M059J (cell line): ENCODE data around the gene CD69. TPM values are rescaled to one million over a fixed set of nuclear protein-coding genes. Genes with fewer than 3 reads are reported as not detected.
"Not testable (repeated sequence)": the region's sequence is repeated elsewhere in the genome, so short reads cannot be mapped to it uniquely, and the experiment has no call there.

ENCODE experiments used
- DNase-seq: peaks from one replicate; pipeline ENCODE4 v3.0.0-alpha.2; 2012; ENCODE audit warnings: low read depth
- total RNA-seq: library from RNA; depleted of rRNA; stranded (reverse); fragments of >200 nt; shearing (Covaris generic); gene quantifications from 2 replicates; pipeline ENCODE4 v1.2.3, GENCODE V29; 2014; rRNA removed

The CD69 gene
- total RNA-seq, 1 experiment from 2014 or later: 1.2 TPM

DNA sequence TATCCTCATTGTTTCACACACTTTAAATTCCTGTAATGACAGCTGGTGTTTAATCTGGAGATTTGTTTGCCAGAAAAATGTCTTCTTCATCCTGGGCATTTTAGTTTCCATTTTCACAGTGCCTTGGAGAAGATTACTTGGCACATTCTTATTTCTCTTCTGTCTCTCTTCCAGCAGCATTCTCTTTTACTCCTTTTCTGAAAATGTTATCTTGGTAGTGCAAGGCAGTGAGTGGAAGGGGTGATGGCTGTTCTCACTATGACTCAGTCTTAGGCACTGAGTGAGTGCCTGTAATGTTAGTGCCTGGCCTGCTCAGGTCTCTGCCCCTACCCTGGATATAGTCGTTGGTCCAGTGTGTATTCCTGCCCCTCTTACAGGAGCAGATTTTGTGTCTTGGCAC is 40.9 kb downstream of the CD69 start:
- DNase-seq: no peak

GRCh38 chr12:9718968-9719367 is 41.7 kb downstream of the CD69 start:
- DNase-seq: no peak

DNA sequence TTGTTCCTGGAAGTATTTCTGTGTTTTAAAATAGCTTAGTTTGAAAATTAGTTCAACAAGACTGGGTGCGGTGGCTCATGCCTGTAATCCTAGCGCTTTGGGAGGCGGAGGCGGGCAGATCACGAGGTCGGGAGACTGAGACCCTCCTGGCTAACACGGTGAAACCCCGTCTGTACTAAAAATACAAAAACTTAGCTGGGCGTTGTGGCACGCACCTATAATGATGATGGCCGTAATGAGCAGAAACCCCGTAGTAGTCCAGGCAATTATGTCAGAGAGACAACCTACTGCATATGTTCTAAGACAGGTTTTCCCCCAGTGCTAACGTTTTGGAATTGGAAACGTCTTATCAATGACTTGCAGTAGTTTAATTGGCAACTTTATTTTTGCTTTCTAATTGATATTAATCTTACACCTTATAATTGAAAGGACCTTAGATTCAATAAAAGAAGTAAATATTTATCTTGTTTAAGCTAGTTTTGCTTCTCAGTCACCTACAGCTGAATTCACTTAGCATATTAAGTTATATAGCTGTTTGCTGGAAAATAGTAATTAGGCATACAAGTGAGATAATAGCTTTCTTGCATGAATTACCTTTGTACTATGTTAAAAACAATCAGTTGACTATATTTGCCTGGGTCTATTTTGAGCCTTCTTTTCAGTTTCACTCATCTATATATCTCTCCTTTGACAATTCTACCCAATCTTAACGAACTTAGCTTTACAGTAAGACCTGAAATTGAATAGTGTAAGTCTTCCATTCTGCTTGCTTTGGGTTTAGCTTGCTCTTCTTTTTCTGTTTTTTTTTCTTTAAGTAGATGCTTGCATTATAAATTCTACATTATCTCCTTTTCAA is 43.4 kb downstream of the CD69 start:
- no peak for DNase-seq

DNA sequence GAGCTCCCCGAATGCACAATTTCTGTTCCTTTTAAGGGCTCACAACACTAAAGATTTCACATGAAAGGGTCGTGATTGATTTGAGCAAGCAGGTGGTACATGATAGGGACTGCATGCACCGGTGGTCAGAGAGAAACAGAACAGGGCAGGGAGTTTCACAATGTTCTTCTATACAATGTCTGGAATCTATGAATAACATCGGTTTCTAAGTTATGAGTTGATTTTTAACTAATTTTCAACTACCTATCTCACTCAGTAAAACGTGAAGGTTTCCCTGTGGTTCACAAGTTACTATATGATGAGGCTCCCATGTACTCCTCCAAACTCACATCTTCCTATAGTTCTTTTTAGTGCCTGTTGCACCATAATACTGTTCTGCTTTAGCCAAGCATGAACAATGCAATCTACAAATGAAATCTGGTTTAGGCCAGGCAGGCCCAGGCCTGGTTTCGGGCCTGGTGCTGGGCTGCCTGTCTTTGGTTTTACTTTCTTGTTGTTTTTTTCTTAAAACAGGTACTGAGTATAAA is 47.6 kb downstream of the CD69 start:
- not testable (repeated sequence) for DNase-seq

DNA sequence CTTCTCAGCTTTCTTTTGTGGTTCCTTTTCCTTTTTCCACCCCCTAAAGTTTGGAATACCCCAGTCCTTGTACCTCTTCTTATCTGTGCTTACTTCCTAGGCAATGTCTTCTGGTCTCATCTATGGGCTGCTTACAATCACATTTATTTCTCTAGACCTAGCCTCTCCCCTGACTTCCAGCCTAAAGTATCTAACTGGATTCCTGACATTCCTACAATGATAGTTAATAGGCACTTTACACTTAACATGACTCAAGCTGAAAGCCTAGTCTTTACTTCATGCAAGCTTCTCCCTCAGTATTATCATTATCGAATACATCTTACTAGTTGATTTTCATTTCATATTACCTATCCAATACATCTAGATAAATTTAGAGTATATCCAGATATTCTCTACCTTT is 49.0 kb downstream of the CD69 start:
- DNase-seq: peak; percentile 4

- no peak for DNase-seq
These were observed 49.9 kb downstream of the CD69 start for GRCh38 chr12:9710584-9711375.

- no peak for DNase-seq
These were observed 51.8 kb downstream of the CD69 start for GRCh38 chr12:9708853-9709252.

- peak; percentile 52 for DNase-seq
These were observed 52.6 kb downstream of the CD69 start for GRCh38 chr12:9707864-9708808.

- DNase-seq: no peak
These were observed 53.3 kb downstream of the CD69 start for GRCh38 chr12:9707356-9707755.

DNA sequence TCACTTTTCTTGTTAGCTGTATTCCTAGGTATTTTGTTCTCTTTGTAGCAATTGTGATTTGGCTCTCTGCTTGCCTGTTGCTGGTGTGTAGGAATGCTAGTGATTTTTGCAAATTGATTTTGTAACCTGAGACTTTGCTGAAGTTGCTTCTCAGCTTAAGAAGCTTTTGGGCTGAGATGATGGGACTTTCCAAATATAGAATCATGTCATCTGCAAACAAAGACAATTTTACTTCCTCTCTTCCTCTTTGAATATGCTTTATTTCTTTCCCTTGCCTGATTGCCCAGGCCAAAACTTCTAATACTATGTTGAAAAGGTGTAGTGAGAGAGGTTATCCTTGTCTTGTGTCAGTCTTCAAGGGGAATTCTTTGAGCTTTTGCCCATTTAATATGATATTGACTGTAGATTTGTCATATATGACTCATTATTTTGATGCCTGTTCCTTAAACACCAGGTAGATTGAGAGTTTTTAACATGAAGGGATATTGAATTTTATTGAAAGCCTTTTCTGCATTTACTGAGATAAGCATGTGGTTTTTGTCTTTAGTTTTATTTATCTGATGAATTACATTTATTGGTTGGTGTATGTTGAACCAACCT is 54.5 kb downstream of the CD69 start:
- DNase-seq: no peak

DNA sequence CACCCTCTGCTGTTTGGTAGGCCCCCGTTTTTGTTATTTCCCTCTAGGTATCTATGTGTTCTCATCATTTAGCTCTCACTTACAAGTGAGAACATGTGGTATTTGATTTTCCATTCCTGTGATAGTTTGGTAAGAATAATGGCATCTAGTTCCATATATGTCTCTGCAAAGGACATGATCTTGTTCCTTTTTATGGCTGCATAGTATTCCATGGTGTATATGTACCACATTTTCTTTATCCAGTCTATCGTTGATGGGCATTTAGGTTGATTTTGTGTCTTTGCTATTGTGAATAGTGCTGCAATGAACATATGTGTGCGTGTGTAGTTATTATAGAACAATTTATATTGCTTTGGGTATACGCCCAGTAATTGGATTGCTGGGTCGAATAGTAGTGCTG is 56.1 kb downstream of the CD69 start:
- not testable (repeated sequence) for DNase-seq

Other genes starting within 250 kb of the CD69 start
- gene KLRB1, start 153.0 kb downstream of the CD69 start, total RNA-seq: not detected in 2 replicates
- 0.07 and 3.5 TPM in 2 replicates for gene CLEC2D, start 91.2 kb downstream of the CD69 start, total RNA-seq
- gene CLECL1, start 27.8 kb downstream of the CD69 start, total RNA-seq: not detected in 2 replicates
- gene KLRF1, start 66.6 kb upstream of the CD69 start, total RNA-seq: 0.69 and 0.98 TPM in 2 replicates
- 34.4 and 45.5 TPM in 2 replicates for gene CLEC2B, start 108.5 kb upstream of the CD69 start, total RNA-seq
- not detected in 2 replicates for gene KLRF2, start 120.6 kb upstream of the CD69 start, total RNA-seq
- not detected in 2 replicates for gene CLEC2A, start 171.5 kb upstream of the CD69 start, total RNA-seq
- gene CLEC12A, start 210.5 kb upstream of the CD69 start, total RNA-seq: not detected in 2 replicates
- gene CLEC1B, start 238.2 kb upstream of the CD69 start, total RNA-seq: not detected in 2 replicates
- 0.12 and 0.15 TPM in 2 replicates for gene CLEC12B, start 249.7 kb upstream of the CD69 start, total RNA-seq